GM12878 (cell line): ENCODE data around the gene TNPO2. TPM values are rescaled to one million over a fixed set of nuclear protein-coding genes. Genes with fewer than 3 reads are reported as not detected.

ENCODE experiments used
- ATF3 ChIP-seq: IDR thresholded peaks from 2 replicates; pipeline ENCODE4 v1.6.1; 2011; ENCODE audit warnings: low read depth, mild to moderate bottlenecking, low read length, moderate library complexity, borderline replicate concordance; ENCODE audit errors: extremely low read depth
- TAF1 ChIP-seq: IDR thresholded peaks from 2 replicates; pipeline ENCODE4 v1.6.1; 2011; ENCODE audit warnings: mild to moderate bottlenecking, low read depth, low read length, borderline replicate concordance
- ZNF687 ChIP-seq: fragments of 450-650 bp; IDR thresholded peaks from 2 replicates; pipeline ENCODE4 v1.6.1; 2017; ENCODE audit warnings: mild to moderate bottlenecking, moderate library complexity
- polyA plus RNA-seq, 11 experiments: library from polyadenylated mRNA; depleted of rRNA in 4 of 11; unstranded in 6 of 11; stranded (reverse) in 5 of 11; fragments of >200 nt; fragmentation: Nextera tagmentation in 4 of 11; fragmentation: Illumina TruSeq in 1 of 11; extraction: Ambion mirVana in 4 of 11; extraction: Trizol in 1 of 11; gene quantifications; 1 replicate in 1 of 11; 2 replicates in 10 of 11; pipeline versions ENCODE4 v1.2.1 to v1.2.3, GENCODE V29; 2011 to 2016; ENCODE audit warnings: inconsistent platforms in 2 of 11, missing spikeins in 2 of 11, low read depth in 1 of 11
- total RNA-seq, 4 experiments: library from RNA; depleted of rRNA in 3 of 4; stranded (reverse); fragments of >200 nt in 3 of 4; fragmentation: Illumina TruSeq in 1 of 4; extraction: Trizol in 1 of 4; gene quantifications; 2 replicates each; pipeline versions ENCODE4 v1.2.1 to v1.2.3, GENCODE V29; 2013 to 2021

The TNPO2 gene
- total and polyA plus RNA-seq, 10 of the 15 experiments (the other 5 are each of a cell fraction or from before 2014, with no cell fraction given), result 5.5 to 99.7 (median 29.6) TPM

GRCh38 chr19:12721656-12722565 lies 1.8 kb downstream of the TNPO2 start (continued):
- TF ChIP-seq ATF3, result no peak
- peak; percentile 35; the same call in 1 of the 2 replicates for TF ChIP-seq TAF1
- 0 out of 2 replicates have a peak, but pooled peaks have one; percentile 2 for TF ChIP-seq ZNF687
